TTC549 (cell line): Measurements from ENCODE around the gene AMH.
"Not testable (repeated sequence)": the region's sequence is repeated elsewhere in the genome, so short reads cannot be mapped to it uniquely, and the experiment has no call there.

Experiments
- FAIRE-seq: peaks from 2 replicates; lab custom pipeline; 2012; peaks lifted over from hg19 to GRCh38; lab: Jason Lieb, UNC

AMH gene

GRCh38 chr19:2270423-2271233, 21.5 kb downstream of the AMH start:
- no peak for FAIRE-seq

GRCh38 chr19:2271234-2272103, 22.3 kb downstream of the AMH start:
- no peak for FAIRE-seq

- no peak for FAIRE-seq
These were observed 24.4 kb downstream of the AMH start for GRCh38 chr19:2273356-2274184.

- FAIRE-seq, result no peak
These were observed 25.1 kb downstream of the AMH start for GRCh38 chr19:2274185-2274711.

GRCh38 chr19:2274931-2275535, 25.9 kb downstream of the AMH start:
- no peak for FAIRE-seq

GRCh38 chr19:2275588-2276428, 26.7 kb downstream of the AMH start:
- no peak for FAIRE-seq

- FAIRE-seq, result no peak
These were observed 27.4 kb downstream of the AMH start for GRCh38 chr19:2276429-2276986.

GRCh38 chr19:2277138-2277537, 28.0 kb downstream of the AMH start:
- no peak for FAIRE-seq

GRCh38 chr19:2278459-2279158, 29.5 kb downstream of the AMH start:
- FAIRE-seq, result no peak

- FAIRE-seq, result no peak
These were observed 31.6 kb downstream of the AMH start for GRCh38 chr19:2280633-2281264.

- not testable (repeated sequence) for FAIRE-seq
These were observed 32.3 kb downstream of the AMH start for GRCh38 chr19:2281265-2282061.

GRCh38 chr19:2282062-2282861, 33.1 kb downstream of the AMH start, which contains the start of gene PEAK3:
Gene PEAK3 (minus strand): TSS chr19:2282175. CDS start chr19:2280931, 1,244 bp downstream.
- no peak for FAIRE-seq

GRCh38 chr19:2282862-2283237, 33.7 kb downstream of the AMH start:
- no peak for FAIRE-seq

GRCh38 chr19:2283835-2284507, 34.8 kb downstream of the AMH start:
- no peak for FAIRE-seq

GRCh38 chr19:2286402-2287140, 37.4 kb downstream of the AMH start:
- FAIRE-seq, result no peak
